HEK293 (cell line): Measurements from ENCODE around the gene ZNF48.
A peak's percentile ranks its signal among the peaks of the same experiment; 100 is the strongest.

Experiments
- CTCF ChIA-PET: fragments of 350-600 bp; formaldehyde crosslinking; extraction: SDS; loops from one replicate; lab custom pipeline; 2021; ENCODE audit warnings: antibody characterized with exemption; lab: Yijun Ruan, JAX
- POLR2A ChIA-PET: fragments of 300-600 bp; formaldehyde crosslinking; extraction: SDS; loops from one replicate; lab custom pipeline; 2020; ENCODE audit warnings: antibody characterized with exemption, inconsistent platforms; lab: Yijun Ruan, JAX
- H3K27ac ChIP-seq: fragments of 200-500 bp; sonication (Bioruptor generic); 2 replicates; pipeline ENCODE4 v1.5.1; 2014; ENCODE audit warnings: low read depth, low read length, control low read depth, inconsistent platforms; ENCODE audit errors: extremely low read depth
- H3K36me3 ChIP-seq, 2 experiments: fragments of 200-500 bp in 1 of 2; sonication (Bioruptor generic) in 1 of 2; 1 replicate in 1 of 2; 2 replicates in 1 of 2; pipeline ENCODE4 v1.5.1; 2014 to 2017; ENCODE audit warnings: inconsistent platforms in 2 of 2, low read length in 2 of 2; ENCODE audit not compliant: control insufficient read depth in 2 of 2, insufficient read depth in 1 of 2
- H3K4me1 ChIP-seq: fragments of 200-500 bp; sonication (Bioruptor generic); 2 replicates; pipeline ENCODE4 v1.5.1; 2014; ENCODE audit warnings: mild to moderate bottlenecking, low read length, inconsistent platforms; ENCODE audit not compliant: control insufficient read depth, insufficient read depth
- H3K4me3 ChIP-seq: 2 replicates; pipeline ENCODE4 v1.5.1; 2011; ENCODE audit warnings: low read depth, mild to moderate bottlenecking, control low read depth, low read length, moderate library complexity
- H3K9me3 ChIP-seq: fragments of 200-500 bp; sonication (Bioruptor generic); 2 replicates; pipeline ENCODE4 v1.5.1; 2014; ENCODE audit warnings: low read depth, low read length, inconsistent platforms; ENCODE audit not compliant: control insufficient read depth, insufficient read depth
- AEBP2 ChIP-seq: fragments of 450-650 bp; formaldehyde crosslinking; IDR thresholded peaks from 2 replicates; pipeline ENCODE4 v1.5.1; 2016; ENCODE audit warnings: missing biosample characterization, missing genetic modification characterization, borderline replicate concordance
- BCL11B ChIP-seq: fragments of 450-650 bp; formaldehyde crosslinking; IDR thresholded peaks from 2 replicates; pipeline ENCODE4 v1.5.1; 2016; ENCODE audit warnings: low read depth, missing biosample characterization, missing genetic modification characterization
- CTCF ChIP-seq: fragments of 450-650 bp; formaldehyde crosslinking; IDR thresholded peaks from 2 replicates; pipeline ENCODE4 v1.5.1; 2016; ENCODE audit warnings: missing biosample characterization, missing genetic modification characterization
- GFI1B ChIP-seq: fragments of 450-650 bp; formaldehyde crosslinking; IDR thresholded peaks from 2 replicates; pipeline ENCODE4 v1.5.1; 2016; ENCODE audit warnings: missing biosample characterization, missing genetic modification characterization
- PATZ1 ChIP-seq: fragments of 450-650 bp; formaldehyde crosslinking; IDR thresholded peaks from 2 replicates; pipeline ENCODE4 v1.5.1; 2016; ENCODE audit warnings: missing biosample characterization, missing genetic modification characterization
- SCRT2 ChIP-seq: fragments of 450-650 bp; formaldehyde crosslinking; IDR thresholded peaks from 2 replicates; pipeline ENCODE4 v1.5.1; 2016; ENCODE audit warnings: missing biosample characterization, missing genetic modification characterization
- ZBTB7A ChIP-seq: fragments of 450-650 bp; formaldehyde crosslinking; IDR thresholded peaks from 2 replicates; pipeline ENCODE4 v1.5.1; 2016; ENCODE audit warnings: low read depth, missing biosample characterization, missing genetic modification characterization
- ZBTB8A ChIP-seq: fragments of 450-650 bp; formaldehyde crosslinking; IDR thresholded peaks from 2 replicates; pipeline ENCODE4 v1.5.1; 2016; ENCODE audit warnings: missing biosample characterization, missing genetic modification characterization
- ZFP37 ChIP-seq: fragments of 450-650 bp; formaldehyde crosslinking; IDR thresholded peaks from 2 replicates; pipeline ENCODE4 v1.5.1; 2016; ENCODE audit warnings: missing biosample characterization, missing genetic modification characterization
- ZNF10 ChIP-seq: fragments of 450-650 bp; formaldehyde crosslinking; IDR thresholded peaks from 2 replicates; pipeline ENCODE4 v1.5.1; 2017; ENCODE audit warnings: missing biosample characterization, missing genetic modification characterization
- ZNF121 ChIP-seq: fragments of 450-650 bp; formaldehyde crosslinking; IDR thresholded peaks from 2 replicates; pipeline ENCODE4 v1.5.1; 2016; ENCODE audit warnings: missing biosample characterization, missing genetic modification characterization
- ZNF148 ChIP-seq: fragments of 450-650 bp; formaldehyde crosslinking; IDR thresholded peaks from 2 replicates; pipeline ENCODE4 v1.5.0; 2017; ENCODE audit warnings: missing biosample characterization, missing genetic modification characterization, borderline replicate concordance
- ZNF341 ChIP-seq: fragments of 450-650 bp; formaldehyde crosslinking; IDR thresholded peaks from 2 replicates; pipeline ENCODE4; 2016; ENCODE audit warnings: low read depth, missing biosample characterization, missing genetic modification characterization
- ZNF529 ChIP-seq: fragments of 450-650 bp; formaldehyde crosslinking; IDR thresholded peaks from 2 replicates; pipeline ENCODE4 v1.5.1; 2017; ENCODE audit warnings: missing genetic modification characterization, missing biosample characterization; ENCODE audit not compliant: insufficient replicate concordance
- ZNF544 ChIP-seq: fragments of 450-650 bp; formaldehyde crosslinking; IDR thresholded peaks from 2 replicates; pipeline ENCODE4 v1.5.0; 2017; ENCODE audit warnings: missing biosample characterization, missing genetic modification characterization
- ZNF548 ChIP-seq: fragments of 450-650 bp; formaldehyde crosslinking; IDR thresholded peaks from 2 replicates; pipeline ENCODE4 v1.5.1; 2016; ENCODE audit warnings: missing biosample characterization, missing genetic modification characterization
- ZNF610 ChIP-seq: fragments of 450-650 bp; formaldehyde crosslinking; IDR thresholded peaks from 2 replicates; pipeline ENCODE4 v1.5.1; 2016; ENCODE audit warnings: missing biosample characterization, missing genetic modification characterization, borderline replicate concordance
- ZNF701 ChIP-seq: fragments of 450-650 bp; formaldehyde crosslinking; IDR thresholded peaks from 2 replicates; pipeline ENCODE4 v1.5.1; 2016; ENCODE audit warnings: missing biosample characterization, missing genetic modification characterization
- ZNF785 ChIP-seq: fragments of 450-650 bp; formaldehyde crosslinking; IDR thresholded peaks from 2 replicates; pipeline ENCODE4 v1.5.1; 2016; ENCODE audit warnings: missing biosample characterization, missing genetic modification characterization

The ZNF48 gene

GRCh38 chr16:30379158-30379783, 15.9 kb upstream of the ZNF48 start (continued):
- TF ChIP-seq CTCF (tag by site-specific recombination) (peak; percentile 6; the same call in 1 of the 2 replicates), ZNF10 (tag by site-specific recombination) (0 out of 2 replicates have a peak, but pooled peaks have one; percentile 11)

GRCh38 chr16:30380072-30380802, 15.0 kb upstream of the ZNF48 start:
- H3K36me3 ChIP-seq: peaks cover 0 to 8% of the 10 kb centered on the region in 2 experiments; a peak in 1 of 3 replicates
- ChIA-PET POLR2A (interaction anchor here (2.6 to 5.0 kb wide), 2 partner anchors 9 to 15 kb away, joined by 12 to 30 read pairs; partner anchors contain the start of genes TBC1D10B and ZNF48), CTCF (interaction anchor here (0.6 to 1.0 kb wide), 3 partner anchors 11 to 338 kb away, joined by 3 to 4 read pairs (median 3); no protein-coding TSS in a partner anchor)
- peak; percentile 68 for TF ChIP-seq SCRT2 (tag by site-specific recombination)
- no peak for TF ChIP-seq ZNF548
- TF ChIP-seq PATZ1 (tag by site-specific recombination): no peak
- peak; percentile 90 for TF ChIP-seq ZNF121 (tag by site-specific recombination)
- H3K4me3 ChIP-seq: no peak overlapping the region
- H3K9me3 ChIP-seq: no peaks in the 10 kb centered on the region
- no peaks in the 10 kb centered on the region for H3K4me1 ChIP-seq
- H3K27ac ChIP-seq: no peak overlapping the region

GRCh38 chr16:30380803-30381208, 14.4 kb upstream of the ZNF48 start:
- H3K4me1 ChIP-seq: no peaks in the 10 kb centered on the region
- ChIA-PET POLR2A (interaction anchor here (0.7 to 5.0 kb wide), 3 partner anchors 10 to 21 kb away, joined by 5 to 30 read pairs (median 12); partner anchors contain the start of genes TBC1D10B and ZNF48), CTCF (interaction anchor here (0.8 kb wide), 1 partner anchor 12 kb away, joined by 3 read pairs; no protein-coding TSS in a partner anchor)
- H3K36me3 ChIP-seq: peaks cover 0 to 8% of the 10 kb centered on the region in 2 experiments; a peak in 1 of 3 replicates
- H3K27ac ChIP-seq: no peak overlapping the region
- no peak overlapping the region for H3K4me3 ChIP-seq
- no peaks in the 10 kb centered on the region for H3K9me3 ChIP-seq
- TF ChIP-seq ZNF529 (tag by site-specific recombination): no peak
- TF ChIP-seq AEBP2 (tag by site-specific recombination): no peak
- no peak for TF ChIP-seq ZNF341 (tag by site-specific recombination)
- TF ChIP-seq ZNF544 (tag by site-specific recombination): no peak
- 0 out of 2 replicates have a peak, but pooled peaks have one; percentile 28 for TF ChIP-seq ZBTB7A (tag by site-specific recombination)
- no peak for TF ChIP-seq ZNF148 (tag by site-specific recombination)
- TF ChIP-seq SCRT2 (tag by site-specific recombination): no peak
- TF ChIP-seq ZBTB8A: peak; percentile 50
- no peak for TF ChIP-seq ZNF610 (tag by site-specific recombination)
- no peak for TF ChIP-seq PATZ1 (tag by site-specific recombination)
- TF ChIP-seq ZNF701 (tag by site-specific recombination): no peak
- TF ChIP-seq GFI1B: no peak
- peak; percentile 24; the same call in 1 of the 2 replicates for TF ChIP-seq BCL11B
- no peak for TF ChIP-seq ZNF785 (tag by site-specific recombination)
- no peak for TF ChIP-seq ZFP37 (tag by site-specific recombination)
